OCI-M1 (cell line): ENCODE data around the gene CHRDL2.

Experiments used
- DNase-seq: peaks from one replicate; lab custom pipeline; 2025; lab: John Stamatoyannopoulos, UW

CHRDL2 gene

GRCh38 chr11:74710281-74710938 lies 20.8 kb downstream of the CHRDL2 start:
- DNase-seq, result no peak

- DNase-seq, result no peak
These were observed 22.1 kb downstream of the CHRDL2 start for GRCh38 chr11:74709175-74709574.

GRCh38 chr11:74707602-74708510 lies 23.4 kb downstream of the CHRDL2 start:
- peak; percentile 54 for DNase-seq

- DNase-seq, result no peak
These were observed 24.0 kb downstream of the CHRDL2 start for GRCh38 chr11:74707182-74707581.

- DNase-seq, result no peak
These were observed 28.0 kb downstream of the CHRDL2 start for GRCh38 chr11:74703211-74703610.

- DNase-seq, result peak; percentile 95
These were observed 28.7 kb downstream of the CHRDL2 start for GRCh38 chr11:74702383-74703007.

GRCh38 chr11:74701351-74701750 lies 29.9 kb downstream of the CHRDL2 start:
- no peak for DNase-seq

- DNase-seq, result no peak
These were observed 31.4 kb downstream of the CHRDL2 start for GRCh38 chr11:74699615-74700396.

- DNase-seq, result no peak
These were observed 33.5 kb downstream of the CHRDL2 start for GRCh38 chr11:74697722-74698121.

- DNase-seq, result peak; percentile 71
These were observed 34.1 kb downstream of the CHRDL2 start for GRCh38 chr11:74696939-74697675.

- no peak for DNase-seq
These were observed 34.7 kb downstream of the CHRDL2 start for GRCh38 chr11:74696500-74696899.

GRCh38 chr11:74695705-74696280 lies 35.4 kb downstream of the CHRDL2 start:
- DNase-seq, result no peak

- no peak for DNase-seq
These were observed 36.9 kb downstream of the CHRDL2 start for GRCh38 chr11:74694136-74694930.

- DNase-seq, result no peak
These were observed 37.7 kb downstream of the CHRDL2 start for GRCh38 chr11:74693531-74693930.

- DNase-seq, result peak; percentile 61
These were observed 39.5 kb downstream of the CHRDL2 start for GRCh38 chr11:74691755-74692154.

GRCh38 chr11:74689666-74690065 lies 41.6 kb downstream of the CHRDL2 start:
- no peak for DNase-seq

- no peak for DNase-seq
These were observed 43.8 kb downstream of the CHRDL2 start for GRCh38 chr11:74687237-74688023.

- DNase-seq, result no peak
These were observed 44.4 kb downstream of the CHRDL2 start for GRCh38 chr11:74686792-74687191.

- peak; percentile 60 for DNase-seq
These were observed 45.3 kb downstream of the CHRDL2 start for GRCh38 chr11:74685905-74686304.
